Endothelial cell of umbilical vein (primary cell): Measurements from ENCODE around the gene CCDC138.

Experiments
- POLR2AphosphoS5 ChIP-seq: IDR thresholded peaks from 2 replicates; pipeline ENCODE4 v1.6.1; 2012; ENCODE audit warnings: low read depth, mild to moderate bottlenecking, control low read depth, low read length, moderate library complexity; ENCODE audit not compliant: insufficient read depth
- TF ChIP-seq, protein P1 (sequence below), 2 donors: IDR thresholded peaks; 1 replicate in 1 of 2; 2 replicates in 1 of 2; pipeline ENCODE4 v1.5.1; 2011; ENCODE audit warnings: low read length in 2 of 2, mild to moderate bottlenecking in 2 of 2, moderate library complexity in 2 of 2, control low read depth in 1 of 2, inconsistent platforms in 1 of 2, low read depth in 1 of 2; ENCODE audit not compliant: insufficient read depth in 1 of 2; ENCODE audit errors: extremely low read depth in 1 of 2

DNA sequence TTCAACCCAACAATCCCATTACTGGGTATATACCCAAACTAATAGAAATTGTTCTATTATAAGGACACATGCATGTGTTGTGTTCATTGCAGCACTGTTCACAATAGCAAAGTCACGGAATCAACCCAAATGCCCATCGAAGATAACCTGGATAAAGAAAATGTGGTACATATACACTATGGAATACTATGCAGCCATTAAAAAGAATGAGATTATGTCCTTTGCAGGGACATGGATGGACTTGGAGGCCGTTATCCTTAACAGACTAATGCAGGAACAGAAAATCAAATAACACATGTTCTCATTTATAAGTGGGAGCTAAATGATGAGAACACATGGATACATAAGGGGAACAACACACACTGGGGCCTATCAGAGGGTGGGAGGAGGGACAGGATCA lies 65.8 kb downstream of the CCDC138 start:
- TF ChIP-seq, protein P1, sequence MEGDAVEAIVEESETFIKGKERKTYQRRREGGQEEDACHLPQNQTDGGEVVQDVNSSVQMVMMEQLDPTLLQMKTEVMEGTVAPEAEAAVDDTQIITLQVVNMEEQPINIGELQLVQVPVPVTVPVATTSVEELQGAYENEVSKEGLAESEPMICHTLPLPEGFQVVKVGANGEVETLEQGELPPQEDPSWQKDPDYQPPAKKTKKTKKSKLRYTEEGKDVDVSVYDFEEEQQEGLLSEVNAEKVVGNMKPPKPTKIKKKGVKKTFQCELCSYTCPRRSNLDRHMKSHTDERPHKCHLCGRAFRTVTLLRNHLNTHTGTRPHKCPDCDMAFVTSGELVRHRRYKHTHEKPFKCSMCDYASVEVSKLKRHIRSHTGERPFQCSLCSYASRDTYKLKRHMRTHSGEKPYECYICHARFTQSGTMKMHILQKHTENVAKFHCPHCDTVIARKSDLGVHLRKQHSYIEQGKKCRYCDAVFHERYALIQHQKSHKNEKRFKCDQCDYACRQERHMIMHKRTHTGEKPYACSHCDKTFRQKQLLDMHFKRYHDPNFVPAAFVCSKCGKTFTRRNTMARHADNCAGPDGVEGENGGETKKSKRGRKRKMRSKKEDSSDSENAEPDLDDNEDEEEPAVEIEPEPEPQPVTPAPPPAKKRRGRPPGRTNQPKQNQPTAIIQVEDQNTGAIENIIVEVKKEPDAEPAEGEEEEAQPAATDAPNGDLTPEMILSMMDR (IDR thresholded peaks at IDR 0.05; ENCODE audit: extremely low read depth in 1 of 2, insufficient read depth in 1 of 2, low read depth in 1 of 2, low read length in 2 of 2), result no peak
- TF ChIP-seq POLR2AphosphoS5, result no peak
